ENCODE results near the gene BTBD9. TPM values are rescaled to one million over a fixed set of nuclear protein-coding genes. Genes with fewer than 3 reads are reported as not detected.

BTBD9 gene
- total RNA-seq, 1 experiment from 2014 or later = 8.9 TPM

DNA sequence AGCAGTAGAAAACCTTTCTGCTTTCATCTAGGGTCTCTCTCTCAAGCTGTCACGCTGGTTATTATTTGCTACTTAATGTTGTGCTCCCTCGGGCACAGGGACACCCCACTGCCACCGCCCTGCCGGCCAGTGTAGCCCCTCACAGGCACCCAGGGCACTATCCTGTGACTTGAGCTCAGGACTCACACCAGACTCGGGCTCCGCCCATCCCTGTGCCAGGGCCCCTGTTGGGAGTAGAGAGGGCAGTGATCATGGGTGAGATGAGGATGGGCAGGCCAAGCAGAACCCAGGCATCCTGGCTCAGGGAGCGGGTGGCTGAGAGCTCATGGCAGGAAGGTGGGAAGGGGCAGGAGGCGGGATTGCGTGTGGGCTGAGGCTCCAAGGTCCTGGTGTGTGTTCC lies 448.3 kb downstream of the BTBD9 start:
- Histone ChIP-seq H2BK120ac (ENCODE audit: low read depth, low read length, poor library complexity, severe bottlenecking) (no peak overlapping the region), H2BK20ac (ENCODE audit: low read depth, low read length, poor library complexity, severe bottlenecking) (no peak overlapping the region), H2BK12ac (ENCODE audit: insufficient read length, low read depth, low read length) (no peak overlapping the region), H3K27ac (ENCODE audit: insufficient read length, low read depth, low read length) (no peak overlapping the region), H3K9ac (ENCODE audit: extremely low read depth, insufficient read length, low read length) (no peak overlapping the region), H3T11ph (ENCODE audit: low read length) (no peak overlapping the region), H4K8ac (replicated peaks; ENCODE audit: insufficient read length, low read depth, low read length) (no peak overlapping the region), H2BK15ac (ENCODE audit: low read depth, low read length) (peak overlapping the region; percentile 58; the same call in 1 of the 2 replicates), H4K5ac (ENCODE audit: insufficient read length, low read depth, low read length) (no peak overlapping the region), H3K23me2 (ENCODE audit: insufficient read length, low read depth, low read length, poor library complexity, severe bottlenecking) (no peaks in the 10 kb centered on the region), H3K4me1 (ENCODE audit: insufficient read depth, low read length) (peaks cover 11% of the 10 kb centered on the region; the same call in 1 of the 2 replicates), H3K9me3 (ENCODE audit: control insufficient read depth, low read depth, low read length) (no peaks in the 10 kb centered on the region), H3K4me2 (ENCODE audit: insufficient read depth, insufficient read length, low read length) (no peak overlapping the region), H3K56ac (ENCODE audit: insufficient read length, low read depth, low read length) (no peak overlapping the region), H4K91ac (ENCODE audit: insufficient read length, low read depth, low read length) (no peak overlapping the region), H3K4ac (ENCODE audit: low read depth, low read length) (no peak overlapping the region), H2AFZ (ENCODE audit: low read length) (no peak overlapping the region), H3K14ac (ENCODE audit: insufficient read depth, low read length) (no peak overlapping the region), H3K79me1 (ENCODE audit: insufficient read depth, low read depth, low read length, poor library complexity, severe bottlenecking) (no peaks in the 10 kb centered on the region), H3K27me3 (ENCODE audit: insufficient read depth, low read length) (no peaks in the 10 kb centered on the region), H4K20me1 (ENCODE audit: control insufficient read depth, insufficient read depth, insufficient read length) (no peaks in the 10 kb centered on the region), H2AK5ac (ENCODE audit: insufficient read length, low read length) (no peak overlapping the region), H3K18ac (ENCODE audit: insufficient read length, low read depth, low read length) (peak overlapping the region; percentile 36), H3K79me2 (ENCODE audit: insufficient read depth, low read length) (no peaks in the 10 kb centered on the region), H3K23ac (ENCODE audit: insufficient read length, low read depth, low read length) (no peak overlapping the region), H2BK5ac (ENCODE audit: insufficient read length, low read length) (no peak overlapping the region)
- TF ChIP-seq, protein P1, sequence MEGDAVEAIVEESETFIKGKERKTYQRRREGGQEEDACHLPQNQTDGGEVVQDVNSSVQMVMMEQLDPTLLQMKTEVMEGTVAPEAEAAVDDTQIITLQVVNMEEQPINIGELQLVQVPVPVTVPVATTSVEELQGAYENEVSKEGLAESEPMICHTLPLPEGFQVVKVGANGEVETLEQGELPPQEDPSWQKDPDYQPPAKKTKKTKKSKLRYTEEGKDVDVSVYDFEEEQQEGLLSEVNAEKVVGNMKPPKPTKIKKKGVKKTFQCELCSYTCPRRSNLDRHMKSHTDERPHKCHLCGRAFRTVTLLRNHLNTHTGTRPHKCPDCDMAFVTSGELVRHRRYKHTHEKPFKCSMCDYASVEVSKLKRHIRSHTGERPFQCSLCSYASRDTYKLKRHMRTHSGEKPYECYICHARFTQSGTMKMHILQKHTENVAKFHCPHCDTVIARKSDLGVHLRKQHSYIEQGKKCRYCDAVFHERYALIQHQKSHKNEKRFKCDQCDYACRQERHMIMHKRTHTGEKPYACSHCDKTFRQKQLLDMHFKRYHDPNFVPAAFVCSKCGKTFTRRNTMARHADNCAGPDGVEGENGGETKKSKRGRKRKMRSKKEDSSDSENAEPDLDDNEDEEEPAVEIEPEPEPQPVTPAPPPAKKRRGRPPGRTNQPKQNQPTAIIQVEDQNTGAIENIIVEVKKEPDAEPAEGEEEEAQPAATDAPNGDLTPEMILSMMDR (conservative IDR thresholded peaks at IDR 0.05) = no peak
- WGBS (ENCODE audit: extremely low coverage, insufficient read length, low lambda C conversion rate) = no CpG with 5 or more reads among the region's 9 CpGs
- H3K27ac Mint-ChIP-seq = no peak overlapping the region
- H3K4me3 Mint-ChIP-seq = no peak overlapping the region
- no peaks in the 10 kb centered on the region for H3K36me3 Mint-ChIP-seq (ENCODE audit: insufficient read depth in 1 of 3, low read depth in 3 of 3)
- no peaks in the 10 kb centered on the region for H3K27me3 Mint-ChIP-seq (ENCODE audit: low read depth)
- no peak for DNase-seq
- no peaks in the 10 kb centered on the region for H3K9me3 Mint-ChIP-seq
- H3K4me1 Mint-ChIP-seq = peaks cover 40 to 49% of the 10 kb centered on the region in 2 experiments

Data from H9 (cell line).